HAP-1 (cell line): ENCODE results near the gene SLCO1C1.
A peak's percentile ranks its signal among the peaks of the same experiment; 100 is the strongest.

ENCODE experiments used
- DNase-seq, 2 experiments: peaks; one replicate each; pipeline ENCODE4 v3.0.0-alpha.2; 2016 to 2020; ENCODE audit warnings: low spot score in 2 of 2
- H3K27me3 ChIP-seq: fragments of 250-450 bp; sonication (Bioruptor Pico); 2 replicates; pipeline ENCODE4 v1.5.1; 2020; ENCODE audit warnings: low read depth, mild to moderate bottlenecking, moderate library complexity
- H3K36me3 ChIP-seq: fragments of 250-450 bp; sonication (Bioruptor Pico); replicated peaks from 2 replicates; pipeline ENCODE4 v1.5.1; 2020; ENCODE audit warnings: mild to moderate bottlenecking
- H3K4me1 ChIP-seq: fragments of 250-450 bp; sonication (Bioruptor Pico); 2 replicates; pipeline ENCODE4 v1.5.1; 2020; ENCODE audit warnings: mild to moderate bottlenecking
- H3K4me3 ChIP-seq: fragments of 250-450 bp; sonication (Bioruptor Pico); 2 replicates; pipeline ENCODE4 v1.5.1; 2020; ENCODE audit warnings: mild to moderate bottlenecking, moderate library complexity
- H3K9me3 ChIP-seq: fragments of 250-450 bp; sonication (Bioruptor Pico); 2 replicates; pipeline ENCODE4 v1.5.1; 2020; ENCODE audit warnings: mild to moderate bottlenecking, moderate library complexity
- in situ Hi-C: fragments of 300-500 bp; cut with MboI; formaldehyde crosslinking; loops from 3 replicates; pipeline ENCODE4 v1.14.3; 2020; ENCODE audit warnings: low sequenced_read_pairs, inconsistent platforms, mixed read lengths

The SLCO1C1 gene, protein sequence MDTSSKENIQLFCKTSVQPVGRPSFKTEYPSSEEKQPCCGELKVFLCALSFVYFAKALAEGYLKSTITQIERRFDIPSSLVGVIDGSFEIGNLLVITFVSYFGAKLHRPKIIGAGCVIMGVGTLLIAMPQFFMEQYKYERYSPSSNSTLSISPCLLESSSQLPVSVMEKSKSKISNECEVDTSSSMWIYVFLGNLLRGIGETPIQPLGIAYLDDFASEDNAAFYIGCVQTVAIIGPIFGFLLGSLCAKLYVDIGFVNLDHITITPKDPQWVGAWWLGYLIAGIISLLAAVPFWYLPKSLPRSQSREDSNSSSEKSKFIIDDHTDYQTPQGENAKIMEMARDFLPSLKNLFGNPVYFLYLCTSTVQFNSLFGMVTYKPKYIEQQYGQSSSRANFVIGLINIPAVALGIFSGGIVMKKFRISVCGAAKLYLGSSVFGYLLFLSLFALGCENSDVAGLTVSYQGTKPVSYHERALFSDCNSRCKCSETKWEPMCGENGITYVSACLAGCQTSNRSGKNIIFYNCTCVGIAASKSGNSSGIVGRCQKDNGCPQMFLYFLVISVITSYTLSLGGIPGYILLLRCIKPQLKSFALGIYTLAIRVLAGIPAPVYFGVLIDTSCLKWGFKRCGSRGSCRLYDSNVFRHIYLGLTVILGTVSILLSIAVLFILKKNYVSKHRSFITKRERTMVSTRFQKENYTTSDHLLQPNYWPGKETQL

DNA sequence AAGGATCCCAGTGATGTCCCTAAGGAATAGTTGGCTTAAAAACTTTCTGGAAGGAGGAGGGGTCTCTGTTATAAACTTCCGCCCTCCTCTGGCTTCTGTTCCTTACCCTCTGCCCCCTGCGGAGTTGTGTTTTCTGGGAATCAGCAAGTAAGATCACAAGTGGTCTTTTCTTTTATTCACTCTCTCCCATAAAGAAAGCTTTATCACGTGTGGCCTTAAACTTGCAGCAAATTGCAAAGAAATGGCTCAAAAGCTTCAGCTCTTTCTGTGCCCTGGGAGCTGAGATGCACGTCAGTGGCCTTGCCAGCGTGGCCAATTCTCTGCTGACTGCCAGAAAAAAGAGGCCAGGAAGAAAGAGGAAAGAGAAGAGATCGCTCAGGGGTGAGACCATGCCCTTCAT is at the start of gene SLCO1C1:
TSS of gene SLCO1C1 (plus strand) at position 101 of the 400 bp plus-strand sequence. CDS start 4,245 bp downstream, outside the sequence.
- no peaks in the 10 kb centered on the region for H3K4me1 ChIP-seq
- no peak within 1 kb of the TSS for H3K4me3 ChIP-seq
- no peaks in the 10 kb centered on the region for H3K27me3 ChIP-seq
- in situ Hi-C loops: no loop called here
- H3K36me3 ChIP-seq: no peaks in the 10 kb centered on the region
- no peak for DNase-seq
- no peaks in the 10 kb centered on the region for H3K9me3 ChIP-seq

DNA sequence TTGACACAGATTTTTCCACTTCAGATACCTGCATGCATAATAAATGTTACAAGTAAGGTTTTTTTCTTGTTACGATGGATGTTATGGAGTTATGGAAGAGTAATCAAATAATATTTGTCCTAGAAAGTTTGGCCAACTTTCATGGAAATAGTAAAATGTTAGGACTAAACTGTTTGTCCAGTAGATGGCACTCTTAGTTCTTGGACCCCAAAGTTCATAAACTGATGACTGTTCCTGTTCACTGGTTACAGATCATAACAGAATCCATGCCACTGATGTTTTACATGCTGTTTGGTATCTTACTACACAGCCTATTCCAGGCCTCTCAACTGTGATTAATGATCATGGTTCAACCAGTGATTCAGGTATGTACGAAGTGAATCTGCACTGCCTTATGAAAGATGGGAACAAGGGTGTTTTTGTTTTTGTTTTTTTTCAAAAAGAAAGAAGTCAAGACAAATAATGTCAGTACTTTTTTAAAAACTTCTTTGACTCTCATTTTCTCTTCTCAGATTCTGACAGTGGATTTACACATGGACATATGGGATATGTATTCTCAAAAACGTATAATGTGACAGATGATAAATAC is 48.8 kb upstream of the SLCO1C1 start:
- in situ Hi-C loops: no loop called here
- peaks cover 4% of the 10 kb centered on the region; the same call in 1 of the 2 replicates for H3K27me3 ChIP-seq

DNA sequence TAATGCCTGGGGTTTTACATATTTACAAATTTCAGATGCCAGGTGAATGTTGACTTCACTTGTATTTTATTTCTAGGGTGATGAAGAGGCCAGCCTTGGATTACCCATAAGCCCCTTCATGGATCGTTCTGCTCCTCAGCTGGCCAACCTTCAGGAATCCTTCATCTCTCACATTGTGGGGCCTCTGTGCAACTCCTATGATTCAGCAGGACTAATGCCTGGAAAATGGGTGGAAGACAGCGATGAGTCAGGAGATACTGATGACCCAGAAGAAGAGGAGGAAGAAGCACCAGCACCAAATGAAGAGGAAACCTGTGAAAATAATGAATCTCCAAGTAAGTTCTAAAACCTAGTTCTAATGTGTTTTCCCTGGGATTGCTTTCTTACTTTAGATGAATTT is 41.3 kb upstream of the SLCO1C1 start:
- in situ Hi-C loops: no loop called here
- DNase-seq: no peak

More for the DNA sequence above, 48.8 kb upstream of the SLCO1C1 start:
- Histone ChIP-seq H3K4me3 (no peak overlapping the region), H3K4me1 (no peaks in the 10 kb centered on the region), H3K36me3 (no peaks in the 10 kb centered on the region), H3K9me3 (no peaks in the 10 kb centered on the region)
- peak in 1 of 2 experiments; percentile 19 for DNase-seq

DNA sequence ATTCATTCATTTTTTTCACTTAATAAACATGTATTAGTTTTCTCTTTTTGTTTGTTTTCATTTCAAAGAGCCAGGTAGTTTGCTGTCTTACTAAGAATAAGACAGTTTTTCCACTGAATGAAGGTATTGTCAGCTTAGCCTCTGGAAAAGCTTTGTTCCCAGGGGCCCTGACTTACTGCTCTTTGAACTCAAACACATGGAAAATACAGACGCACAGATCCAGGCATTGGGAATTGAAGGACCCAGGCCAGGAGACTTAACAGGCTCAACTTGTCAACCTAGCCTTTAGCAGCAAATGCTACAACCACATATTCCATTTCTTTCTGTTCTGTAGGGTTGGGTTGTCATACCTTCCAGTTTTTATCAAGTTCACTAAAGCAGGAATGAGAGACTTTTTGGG is 38.5 kb upstream of the SLCO1C1 start:
- in situ Hi-C loops: no loop called here
- no peaks in the 10 kb centered on the region for H3K36me3 ChIP-seq
- H3K4me1 ChIP-seq: no peaks in the 10 kb centered on the region
- H3K9me3 ChIP-seq: no peaks in the 10 kb centered on the region
- no peak for DNase-seq
- H3K27me3 ChIP-seq: no peaks in the 10 kb centered on the region
- no peak overlapping the region for H3K4me3 ChIP-seq

More for the DNA sequence above, 41.3 kb upstream of the SLCO1C1 start:
- Histone ChIP-seq H3K27me3 (no peaks in the 10 kb centered on the region), H3K9me3 (no peaks in the 10 kb centered on the region), H3K4me3 (no peak overlapping the region), H3K4me1 (no peaks in the 10 kb centered on the region), H3K36me3 (no peaks in the 10 kb centered on the region)

DNA sequence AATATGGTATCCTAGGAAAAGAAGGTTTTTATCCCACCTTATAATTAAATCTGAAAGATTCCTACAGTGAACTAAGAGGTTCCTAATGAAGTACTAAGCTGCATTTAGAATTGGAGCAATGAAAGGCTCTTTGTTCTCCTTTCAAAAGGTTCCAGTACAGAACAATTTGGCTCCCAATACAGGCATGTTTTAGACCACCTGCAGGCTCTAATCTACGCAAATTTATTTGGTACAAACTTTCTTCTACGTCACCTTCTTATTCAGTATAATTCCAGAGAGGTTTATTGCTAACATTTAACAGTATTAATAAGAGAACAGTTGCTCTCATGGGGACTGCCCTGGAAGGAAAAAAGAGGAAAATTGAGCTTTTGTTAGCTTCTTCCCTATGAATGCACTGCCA is 37.6 kb upstream of the SLCO1C1 start:
- H3K4me1 ChIP-seq: no peaks in the 10 kb centered on the region
- DNase-seq: no peak
- no peaks in the 10 kb centered on the region for H3K27me3 ChIP-seq
- in situ Hi-C loops: no loop called here
- no peak overlapping the region for H3K4me3 ChIP-seq
- no peaks in the 10 kb centered on the region for H3K36me3 ChIP-seq
- no peaks in the 10 kb centered on the region for H3K9me3 ChIP-seq

DNA sequence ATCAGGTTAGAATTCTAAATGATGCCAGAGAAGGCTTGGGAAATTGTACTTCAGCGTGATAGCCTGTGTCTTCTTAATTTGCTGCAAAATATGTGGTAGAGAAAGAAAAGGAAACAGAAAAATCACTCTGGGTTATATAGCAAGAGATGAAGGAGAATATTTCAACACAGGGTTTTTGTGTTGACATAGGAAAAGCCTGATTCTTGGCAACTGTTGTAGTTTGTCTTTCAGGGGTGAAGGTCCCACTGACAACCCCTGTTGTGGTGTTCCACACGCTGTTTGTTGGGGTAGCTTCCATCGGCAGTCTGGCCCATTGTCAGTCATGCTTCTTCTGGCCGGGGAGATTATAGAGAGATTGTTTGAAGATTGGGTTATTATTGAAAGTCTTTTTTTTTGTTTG is 13.8 kb upstream of the SLCO1C1 start:
- H3K36me3 ChIP-seq: no peaks in the 10 kb centered on the region
- no peak for DNase-seq
- no peak overlapping the region for H3K4me3 ChIP-seq
- H3K27me3 ChIP-seq: no peaks in the 10 kb centered on the region
- H3K4me1 ChIP-seq: no peaks in the 10 kb centered on the region
- H3K9me3 ChIP-seq: no peaks in the 10 kb centered on the region
- in situ Hi-C loops: no loop called here

DNA sequence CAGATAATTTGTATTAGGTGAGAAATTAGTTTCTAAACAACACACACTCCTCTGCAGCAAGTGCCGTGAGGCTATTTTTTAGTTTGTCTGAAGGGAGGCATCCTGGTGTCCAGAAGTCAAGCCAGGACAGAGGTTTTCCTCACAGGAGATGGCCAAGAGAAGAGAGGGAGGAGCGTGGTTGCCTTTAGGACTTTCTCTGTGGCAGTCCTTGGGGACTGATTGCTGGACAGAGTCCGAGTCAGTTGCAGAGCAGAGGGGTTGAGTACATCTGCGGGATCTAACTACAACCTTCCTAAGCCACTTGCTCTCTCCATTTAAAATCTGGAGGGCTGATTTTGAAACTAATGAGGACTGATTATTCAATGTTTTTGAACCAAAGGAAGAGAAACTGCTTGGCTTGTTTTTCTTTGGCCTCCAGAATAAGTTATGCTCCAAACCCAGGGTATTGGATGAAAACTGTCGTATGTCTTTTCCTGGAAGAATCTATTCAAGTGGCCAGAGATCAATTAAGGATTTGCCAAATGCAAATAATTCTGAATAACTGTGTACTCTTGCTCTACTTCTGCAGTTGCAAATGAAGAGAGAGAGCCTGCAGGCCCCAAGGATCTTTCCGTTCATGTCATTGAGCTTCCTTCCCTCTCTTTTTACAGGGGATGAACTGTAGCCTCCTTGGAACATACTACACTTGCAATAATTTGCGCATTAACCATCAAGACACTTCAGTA is 1.2 kb downstream of the SLCO1C1 start:
- no peaks in the 10 kb centered on the region for H3K27me3 ChIP-seq
- no peak overlapping the region for H3K4me3 ChIP-seq
- no peaks in the 10 kb centered on the region for H3K4me1 ChIP-seq
- no peaks in the 10 kb centered on the region for H3K9me3 ChIP-seq
- DNase-seq: no peak
- H3K36me3 ChIP-seq: no peaks in the 10 kb centered on the region
- in situ Hi-C loops: no loop called here

DNA sequence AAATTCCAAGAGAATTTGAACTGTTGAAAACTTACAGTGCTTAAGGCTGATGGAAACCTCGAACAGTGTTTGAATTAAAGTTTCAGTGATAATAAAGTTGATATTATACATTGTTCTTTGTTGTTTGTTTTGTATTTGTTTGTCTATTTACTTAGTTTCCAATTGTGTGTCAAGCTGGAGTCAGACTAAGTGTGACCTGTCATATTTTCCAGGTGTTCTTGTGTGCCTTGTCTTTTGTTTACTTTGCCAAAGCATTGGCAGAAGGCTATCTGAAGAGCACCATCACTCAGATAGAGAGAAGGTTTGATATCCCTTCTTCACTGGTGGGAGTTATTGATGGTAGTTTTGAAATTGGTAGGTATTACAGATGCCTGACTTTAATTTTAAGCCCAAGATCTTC is 6.0 kb downstream of the SLCO1C1 start:
- DNase-seq: no peak
- H3K4me1 ChIP-seq: no peaks in the 10 kb centered on the region
- no peaks in the 10 kb centered on the region for H3K9me3 ChIP-seq
- in situ Hi-C loops: no loop called here
- H3K36me3 ChIP-seq: no peaks in the 10 kb centered on the region
- H3K4me3 ChIP-seq: no peak overlapping the region
- H3K27me3 ChIP-seq: peaks cover 5% of the 10 kb centered on the region

DNA sequence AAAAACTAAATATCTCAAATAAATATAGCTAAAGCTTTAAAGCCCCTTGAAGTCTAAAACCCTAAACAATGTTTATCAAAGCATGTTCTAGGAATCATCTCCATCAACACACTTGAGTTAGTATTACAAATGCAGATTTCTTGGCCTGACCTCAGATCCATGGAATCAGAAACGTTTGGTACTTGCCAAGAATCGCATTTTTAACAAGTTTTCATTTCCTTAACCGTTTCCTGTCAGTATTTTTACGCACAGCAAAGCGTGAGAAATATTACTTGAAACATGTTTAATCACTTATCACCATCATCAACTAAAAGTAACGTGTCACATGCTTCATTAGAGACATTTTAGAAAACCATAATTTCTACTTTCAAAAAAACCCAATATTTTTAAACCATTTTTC is 9.7 kb downstream of the SLCO1C1 start:
- no peaks in the 10 kb centered on the region for H3K4me1 ChIP-seq
- no peaks in the 10 kb centered on the region for H3K9me3 ChIP-seq
- in situ Hi-C loops: no loop called here
- peaks cover 5% of the 10 kb centered on the region for H3K27me3 ChIP-seq
- DNase-seq: no peak
- no peak overlapping the region for H3K4me3 ChIP-seq
- no peaks in the 10 kb centered on the region for H3K36me3 ChIP-seq

DNA sequence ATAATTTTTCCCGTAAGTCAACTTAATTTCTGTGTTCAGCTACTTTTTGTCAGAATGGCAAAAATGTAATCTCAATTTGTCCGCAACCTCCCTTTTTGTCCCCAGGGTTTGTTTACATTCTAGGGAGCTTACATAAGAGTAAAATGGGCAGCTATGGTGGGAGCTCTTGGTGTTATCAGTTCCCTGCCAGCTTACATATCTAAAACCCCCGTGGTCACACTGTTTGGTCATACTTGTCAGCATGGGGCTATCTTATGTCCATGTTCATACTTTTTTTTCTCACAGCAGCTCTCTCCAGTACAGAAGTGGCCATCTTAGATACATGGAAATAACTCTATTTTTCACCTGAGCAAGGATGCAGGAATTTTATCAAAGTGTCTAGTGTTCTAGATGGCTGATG is 16.7 kb downstream of the SLCO1C1 start:
- in situ Hi-C loops: no loop called here
- no peaks in the 10 kb centered on the region for H3K36me3 ChIP-seq
- DNase-seq: no peak
- no peaks in the 10 kb centered on the region for H3K9me3 ChIP-seq
- no peaks in the 10 kb centered on the region for H3K4me1 ChIP-seq
- no peak overlapping the region for H3K4me3 ChIP-seq
- H3K27me3 ChIP-seq: no peaks in the 10 kb centered on the region

DNA sequence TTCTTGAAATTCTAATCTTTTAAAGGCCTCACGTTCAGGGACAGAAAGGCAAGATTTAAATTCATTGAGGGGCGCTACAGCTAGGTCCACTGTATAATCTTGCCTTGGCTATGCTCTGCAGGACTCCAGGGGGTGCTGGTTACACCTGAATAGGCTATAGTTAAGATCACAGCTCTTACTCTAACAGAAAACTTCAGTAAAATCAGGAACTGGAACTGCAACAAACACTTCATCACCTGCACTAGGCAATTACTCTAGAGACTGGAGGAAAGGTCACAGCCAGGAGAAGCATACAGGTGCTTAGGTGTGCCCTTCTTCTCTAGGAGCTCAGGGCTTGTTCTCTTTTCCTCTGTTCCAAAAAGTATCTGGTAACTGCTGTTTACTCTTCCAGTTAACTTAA is 20.9 kb downstream of the SLCO1C1 start:
- in situ Hi-C loops: no loop called here
- no peaks in the 10 kb centered on the region for H3K36me3 ChIP-seq
- no peaks in the 10 kb centered on the region for H3K4me1 ChIP-seq
- no peaks in the 10 kb centered on the region for H3K9me3 ChIP-seq
- DNase-seq: no peak
- H3K27me3 ChIP-seq: no peaks in the 10 kb centered on the region
- no peak overlapping the region for H3K4me3 ChIP-seq

DNA sequence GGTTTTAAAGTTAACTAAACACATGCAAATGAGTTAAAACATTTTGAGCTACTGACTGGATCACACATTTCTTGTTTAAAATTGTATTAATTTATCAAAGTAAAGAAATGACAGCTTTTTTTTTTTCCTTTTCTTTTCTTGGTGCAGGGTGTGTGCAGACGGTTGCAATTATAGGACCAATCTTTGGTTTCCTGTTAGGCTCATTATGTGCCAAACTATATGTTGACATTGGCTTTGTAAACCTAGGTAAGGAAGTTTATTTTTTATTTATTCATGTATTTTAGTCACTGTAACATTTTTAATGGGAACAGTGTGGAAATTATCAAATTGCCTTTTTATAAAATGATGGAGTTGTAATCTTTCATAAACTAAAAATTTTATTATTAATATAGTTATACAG is 21.9 kb downstream of the SLCO1C1 start:
- H3K9me3 ChIP-seq: no peaks in the 10 kb centered on the region
- H3K4me1 ChIP-seq: no peaks in the 10 kb centered on the region
- no peaks in the 10 kb centered on the region for H3K27me3 ChIP-seq
- H3K36me3 ChIP-seq: no peaks in the 10 kb centered on the region
- no peak for DNase-seq
- in situ Hi-C loops: no loop called here
- H3K4me3 ChIP-seq: no peak overlapping the region

DNA sequence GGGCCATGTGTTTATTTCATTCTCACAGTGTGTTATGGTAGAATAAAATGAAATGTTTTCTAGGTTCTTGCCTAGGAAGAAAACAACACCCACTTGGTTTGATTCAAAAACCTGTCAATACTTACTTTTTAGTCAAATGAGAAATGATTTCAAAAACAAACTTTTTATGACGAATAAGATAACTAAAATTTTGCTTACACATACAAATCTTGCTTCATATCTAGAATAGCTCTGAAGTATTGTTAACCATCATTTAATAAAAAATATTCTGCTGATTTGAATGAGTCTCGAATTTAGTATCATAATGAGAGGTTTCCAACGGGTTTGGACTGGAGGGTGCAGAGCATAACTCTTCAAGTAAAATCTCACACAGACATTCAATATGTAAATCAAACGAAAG is 23.2 kb downstream of the SLCO1C1 start:
- no peaks in the 10 kb centered on the region for H3K9me3 ChIP-seq
- DNase-seq: no peak
- no peaks in the 10 kb centered on the region for H3K4me1 ChIP-seq
- in situ Hi-C loops: no loop called here
- no peaks in the 10 kb centered on the region for H3K36me3 ChIP-seq
- no peaks in the 10 kb centered on the region for H3K27me3 ChIP-seq
- H3K4me3 ChIP-seq: no peak overlapping the region
